Right hindlimb (tissue), 1 donor: ENCODE measurements around the gene AGAP1.
A peak's percentile ranks its signal among the peaks of the same experiment; 100 is the strongest.

ENCODE experiments used
- DNase-seq: peaks from one replicate; pipeline ENCODE4 v3.0.0-alpha.2; 2018

The AGAP1 gene

DNA sequence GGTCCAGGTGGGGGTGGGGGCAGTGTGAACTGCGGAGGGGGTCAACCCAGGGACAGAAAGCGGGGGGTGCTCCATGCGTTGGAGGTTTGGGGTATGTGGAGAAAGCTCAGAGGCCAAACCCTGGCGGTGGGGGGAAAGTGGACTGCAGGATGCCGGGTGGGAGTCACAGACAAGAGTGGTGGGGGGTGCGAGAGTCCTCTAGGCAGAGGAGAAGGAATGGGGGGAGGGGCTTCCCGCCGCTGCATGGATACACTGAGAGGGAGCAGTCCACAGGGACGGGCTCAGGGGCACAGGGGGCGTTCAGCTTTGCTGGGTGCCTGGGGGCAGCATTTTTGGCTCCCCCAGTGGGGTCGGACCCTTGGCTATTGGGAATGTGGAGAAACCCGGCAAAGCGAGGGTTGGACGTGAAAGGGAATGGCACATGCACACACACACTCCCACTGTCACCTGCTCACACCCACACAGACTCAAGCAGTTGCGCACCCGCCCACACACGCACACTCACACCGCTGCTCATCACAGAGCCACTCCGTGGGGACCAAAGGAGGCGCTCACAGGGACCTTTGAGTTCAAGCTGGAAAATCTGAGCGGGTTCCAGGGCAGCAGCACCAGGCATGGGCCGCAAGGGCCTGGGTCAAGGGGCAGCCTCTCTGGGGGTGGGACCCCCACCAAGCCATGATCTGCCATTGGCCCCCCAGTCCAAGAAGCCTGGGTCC, 666.7 kb downstream of the AGAP1 start:
- no peak for DNase-seq

DNA sequence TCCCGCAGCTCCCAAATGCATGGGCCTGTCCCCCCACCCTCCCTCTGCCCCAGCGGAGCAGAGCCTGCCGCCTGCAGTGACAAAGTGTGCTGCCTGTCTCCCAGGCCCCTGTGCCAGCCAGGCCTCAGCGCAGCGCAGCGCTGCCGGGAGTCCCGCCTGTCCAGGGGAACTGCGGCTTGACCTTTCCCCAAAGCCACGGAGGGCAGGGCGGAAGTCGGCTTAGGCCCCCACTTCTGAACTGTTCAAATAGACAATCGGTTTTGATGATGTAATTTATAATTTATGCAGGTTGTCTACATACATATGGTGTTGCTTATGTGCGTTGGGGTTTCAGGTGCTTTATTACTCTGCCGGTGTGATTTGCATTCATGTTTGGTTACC, 667.2 kb downstream of the AGAP1 start:
- peak; percentile 13 for DNase-seq

DNA sequence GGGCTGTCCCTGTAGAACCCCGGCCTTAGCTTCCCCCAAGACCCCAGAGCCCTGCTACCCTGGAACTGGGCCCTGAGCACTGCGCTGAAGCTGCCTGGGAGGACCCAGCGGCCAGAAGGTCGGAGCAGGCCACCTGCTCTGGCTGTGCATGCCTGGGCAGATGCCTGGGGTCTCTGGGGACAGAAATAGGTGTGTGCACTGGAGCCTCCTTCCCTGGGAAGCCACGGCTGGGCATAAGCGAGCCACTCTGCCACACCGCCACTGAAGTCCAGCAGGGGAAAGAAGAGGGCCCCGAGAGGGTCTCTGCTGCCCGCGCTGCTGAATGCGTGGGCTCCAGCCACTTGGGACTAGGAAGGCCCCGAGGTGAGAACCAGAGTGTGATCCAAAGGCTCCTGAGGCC, 667.7 kb downstream of the AGAP1 start:
- DNase-seq = no peak

DNA sequence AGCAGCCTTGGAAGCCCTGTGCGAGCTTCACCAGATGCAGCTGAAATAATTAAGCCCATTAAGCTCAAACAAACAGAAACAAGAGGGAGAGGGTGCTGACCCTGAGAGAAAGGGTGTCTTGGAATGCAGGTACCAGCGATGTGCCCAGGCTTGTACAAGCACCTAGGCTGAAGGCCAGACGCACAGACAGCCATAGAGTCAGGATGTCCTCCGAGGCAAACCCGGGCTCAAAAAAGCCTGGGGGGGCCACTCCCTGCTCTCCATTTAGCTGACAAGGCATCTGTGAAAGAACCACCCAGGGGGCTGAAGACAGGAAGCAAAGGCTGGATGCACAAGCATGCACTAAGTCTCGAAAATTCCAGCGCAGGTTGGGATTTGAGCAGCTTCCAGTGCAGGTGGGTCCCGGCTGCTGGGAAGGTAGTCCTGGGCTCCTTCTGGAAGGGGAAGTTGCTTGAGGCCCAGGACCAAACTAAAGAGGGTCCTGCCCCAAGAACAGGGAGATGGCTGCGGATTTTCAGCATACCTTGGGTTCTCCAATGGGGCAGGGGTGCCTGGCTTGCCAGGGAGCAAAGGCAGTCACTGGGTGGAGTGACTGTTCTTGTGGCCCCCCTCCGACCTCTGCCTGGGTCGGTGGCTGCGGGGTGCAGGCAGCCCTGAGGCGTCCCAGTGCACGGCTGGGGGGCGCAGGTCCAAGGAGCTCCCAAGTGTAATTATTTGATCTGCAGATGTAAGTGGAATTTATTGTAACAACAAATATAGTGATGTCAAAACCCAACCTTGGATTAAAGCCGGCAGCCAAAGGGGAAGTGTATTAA, 668.4 kb downstream of the AGAP1 start:
- no peak for DNase-seq

DNA sequence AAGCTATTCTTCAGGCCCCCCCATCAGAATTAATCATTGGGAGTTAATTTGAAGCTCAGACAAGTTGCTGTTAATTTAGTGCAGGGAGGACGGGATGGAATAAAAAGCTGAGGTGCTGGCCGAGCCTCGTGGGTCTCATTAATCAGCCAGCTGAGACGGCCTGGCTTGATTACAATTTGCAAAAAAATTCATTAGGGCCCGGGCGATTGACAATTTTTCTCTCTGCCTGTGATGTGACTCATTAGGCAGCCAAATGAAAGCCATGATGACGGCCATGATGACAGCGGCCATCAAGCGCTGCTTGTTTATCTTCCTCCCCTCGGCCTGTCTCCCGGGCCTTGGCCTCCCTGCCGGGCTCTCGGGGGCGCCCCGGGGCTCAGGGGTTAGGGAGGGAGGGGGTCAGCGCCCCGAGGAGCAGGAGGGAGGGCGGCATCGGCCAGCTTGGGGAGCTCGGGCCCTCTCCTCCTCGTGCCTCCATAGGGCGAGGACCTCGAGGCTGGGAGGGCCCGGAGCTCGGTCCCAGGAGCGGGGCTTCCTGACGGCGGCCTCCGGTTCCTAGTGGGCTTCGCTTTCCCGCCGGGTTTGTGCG, 669.1 kb downstream of the AGAP1 start:
- DNase-seq = no peak

DNA sequence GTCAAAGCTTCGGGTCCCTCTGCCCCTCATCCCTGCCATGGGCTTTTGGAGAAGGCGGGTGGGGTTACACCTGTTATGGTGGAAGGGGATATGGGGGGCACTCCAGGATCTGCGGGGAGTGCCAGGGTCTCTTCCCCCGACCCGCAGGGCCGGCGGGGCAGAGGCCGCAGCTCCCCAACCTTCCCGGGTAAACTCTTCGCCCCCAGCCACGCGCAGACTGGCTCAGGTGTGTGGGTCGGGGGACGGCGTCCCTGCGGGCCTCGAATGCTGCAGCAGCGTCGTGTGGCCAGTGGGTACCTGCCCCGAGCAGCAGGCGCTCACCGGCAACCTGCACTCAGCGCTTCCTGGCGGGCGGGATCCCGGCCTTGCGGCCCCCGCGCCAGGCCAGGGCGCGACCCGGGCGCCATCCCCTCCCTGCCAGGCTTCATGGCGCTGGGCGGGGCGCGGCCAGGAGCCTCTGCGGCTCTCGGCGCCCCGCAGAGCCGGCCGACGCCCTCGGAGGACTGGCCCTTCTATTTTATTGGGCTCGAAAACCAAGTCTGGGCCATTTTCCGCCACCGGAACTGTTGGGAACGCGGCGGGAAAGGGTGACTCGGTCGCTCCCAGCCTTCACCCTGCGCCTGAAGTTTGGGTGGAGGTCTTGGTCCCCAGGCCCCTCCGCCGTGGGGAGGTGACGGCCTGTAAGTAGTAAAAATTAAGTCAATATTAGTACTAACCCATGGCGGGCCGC, 669.8 kb downstream of the AGAP1 start:
- DNase-seq = no peak

DNA sequence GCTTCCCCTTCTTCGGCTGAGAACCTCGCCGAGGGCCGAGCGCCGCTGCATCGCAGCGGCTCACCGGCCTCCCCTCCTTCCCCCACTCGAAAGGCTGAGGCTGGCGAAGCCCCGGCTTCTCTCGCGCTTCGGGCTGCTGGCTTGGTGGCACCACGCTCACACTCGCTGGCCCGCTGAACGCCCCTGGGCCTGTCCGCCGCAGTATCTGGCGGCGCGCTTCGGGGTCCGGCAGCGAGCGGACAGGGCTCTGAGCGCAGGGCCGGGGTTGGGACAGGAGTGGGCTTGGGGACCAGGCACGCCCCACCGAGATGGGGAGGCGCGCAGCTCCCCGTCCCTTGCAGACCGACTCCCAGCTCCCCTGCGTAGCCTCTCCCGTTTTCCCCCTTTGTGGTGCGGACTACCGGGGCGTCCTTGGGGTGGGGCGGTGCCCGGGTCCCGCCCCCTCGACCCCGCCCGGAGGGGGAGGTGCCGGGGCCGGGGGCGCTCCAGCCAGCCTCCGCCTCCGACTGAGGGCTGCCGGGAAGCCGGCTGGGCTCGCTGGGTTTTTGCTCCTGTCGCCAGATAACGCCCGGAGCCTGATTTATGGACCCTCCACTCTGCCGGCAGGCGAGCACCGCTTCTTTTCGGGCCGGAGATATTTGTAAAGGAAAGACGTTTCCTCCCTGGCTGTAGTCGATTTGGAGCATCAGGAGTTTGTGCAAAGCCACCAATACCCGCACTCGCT, 670.5 kb downstream of the AGAP1 start:
- DNase-seq = no peak

DNA sequence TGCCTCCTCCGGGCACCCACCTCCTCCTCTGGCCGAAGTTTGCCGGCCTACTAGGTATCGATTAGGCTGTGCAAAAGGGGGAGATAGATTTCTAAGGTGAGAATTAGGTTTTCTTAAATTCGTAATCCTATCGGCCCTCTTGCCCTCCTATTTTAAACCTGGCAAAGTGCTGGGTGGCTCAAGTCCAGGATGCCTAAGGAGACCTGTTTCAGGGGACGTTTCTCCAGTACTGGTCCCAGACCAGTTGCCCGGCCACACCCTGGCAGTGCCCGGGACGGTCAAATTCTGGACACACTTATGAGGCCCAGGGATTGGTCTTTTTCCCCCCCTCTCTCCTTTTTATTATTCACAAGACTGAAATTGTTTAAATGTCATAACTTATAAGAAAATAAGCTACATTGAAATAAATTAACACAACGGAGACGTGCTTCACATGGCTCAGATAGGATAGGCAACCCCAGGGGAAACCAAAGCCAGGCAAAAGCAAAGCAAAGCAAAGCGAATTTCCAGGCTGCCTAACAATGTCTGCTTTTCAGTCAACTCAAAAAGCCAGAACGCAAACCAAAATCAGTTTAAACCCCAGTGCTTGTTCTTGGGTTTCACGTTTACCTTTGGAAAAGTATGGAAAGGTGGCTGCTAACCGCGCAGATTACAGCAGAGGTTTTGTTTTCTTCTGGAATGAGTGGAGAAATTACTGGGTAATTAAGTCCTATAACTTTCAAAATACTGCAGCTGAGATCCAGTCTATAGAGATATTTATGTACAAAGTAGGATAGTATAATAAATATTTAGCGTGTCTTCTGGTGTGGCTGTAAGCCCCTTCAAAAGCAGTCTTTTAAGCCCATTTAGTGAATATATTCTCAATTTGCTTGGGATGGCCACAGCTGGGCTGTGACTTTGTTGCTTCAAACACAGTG, 671.3 kb downstream of the AGAP1 start:
- no peak for DNase-seq

DNA sequence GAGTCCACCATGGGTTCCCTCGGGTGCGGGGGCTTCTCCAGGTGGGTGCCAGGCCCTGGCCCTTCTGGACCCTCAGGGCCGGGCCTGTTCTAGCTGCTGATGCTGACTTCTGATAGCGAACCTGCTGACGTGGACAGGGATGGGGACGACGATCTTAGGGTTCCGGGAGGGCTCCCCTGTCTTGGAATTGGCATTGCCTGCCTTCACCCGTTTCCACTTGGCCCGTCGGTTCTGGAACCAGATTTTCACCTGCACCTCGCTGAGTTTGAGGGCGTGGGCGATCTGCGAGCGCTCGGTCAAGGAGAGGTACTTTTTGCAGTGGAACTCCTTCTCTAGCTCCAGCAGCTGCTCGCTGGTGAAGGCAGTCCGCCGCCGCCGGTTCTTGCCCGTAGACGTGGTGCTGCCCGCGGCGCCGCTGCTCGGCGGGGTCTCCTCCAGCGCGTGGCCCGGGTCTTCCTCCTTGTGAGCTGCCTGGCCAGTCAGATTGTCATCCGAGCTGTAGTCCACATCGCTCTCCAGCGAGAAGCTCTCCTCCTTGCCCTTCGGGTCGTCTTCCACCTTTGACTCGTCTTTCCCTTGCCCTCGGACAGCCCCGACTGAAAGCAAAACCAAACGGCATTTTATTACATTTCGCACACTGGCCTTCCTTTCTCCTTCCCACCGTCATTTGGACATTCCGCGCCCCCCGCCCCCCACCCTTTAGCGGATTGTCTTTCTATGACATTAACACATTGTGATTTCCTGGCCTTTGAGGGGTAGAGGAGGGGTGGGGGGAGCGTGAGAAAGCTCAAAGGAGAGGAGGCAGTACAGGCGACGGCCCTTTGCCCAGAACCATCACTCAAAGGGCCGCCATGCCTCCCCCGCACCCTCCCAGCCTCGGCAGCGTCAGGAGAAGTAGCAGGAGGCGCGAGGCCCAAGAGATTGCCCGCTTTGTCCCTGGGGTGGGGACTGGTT, 672.3 kb downstream of the AGAP1 start:
- no peak for DNase-seq

DNA sequence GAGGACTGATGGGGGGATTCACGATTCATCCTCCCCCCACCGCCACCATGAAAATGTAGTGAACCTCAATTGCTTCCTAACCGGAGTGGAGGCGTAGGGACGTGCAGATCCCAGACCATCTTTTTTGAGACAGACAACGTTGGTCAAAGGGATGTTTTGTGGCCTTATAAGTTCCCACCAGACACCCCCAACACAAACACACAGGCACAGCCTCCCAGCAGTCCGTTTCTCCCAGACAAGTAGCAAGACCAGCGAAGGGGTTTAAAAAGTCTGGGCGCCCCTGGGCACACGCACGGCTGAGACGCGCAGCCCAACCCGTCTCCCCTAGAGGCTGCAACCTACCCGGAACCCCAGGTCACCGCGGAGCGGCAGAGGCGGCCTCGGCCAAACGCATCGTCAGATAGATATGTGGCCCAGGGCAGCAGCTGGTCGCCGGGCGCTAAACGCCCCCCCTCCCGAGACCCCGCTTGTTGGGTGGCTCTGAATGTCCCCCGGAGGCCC, 673.0 kb downstream of the AGAP1 start:
- no peak for DNase-seq

DNA sequence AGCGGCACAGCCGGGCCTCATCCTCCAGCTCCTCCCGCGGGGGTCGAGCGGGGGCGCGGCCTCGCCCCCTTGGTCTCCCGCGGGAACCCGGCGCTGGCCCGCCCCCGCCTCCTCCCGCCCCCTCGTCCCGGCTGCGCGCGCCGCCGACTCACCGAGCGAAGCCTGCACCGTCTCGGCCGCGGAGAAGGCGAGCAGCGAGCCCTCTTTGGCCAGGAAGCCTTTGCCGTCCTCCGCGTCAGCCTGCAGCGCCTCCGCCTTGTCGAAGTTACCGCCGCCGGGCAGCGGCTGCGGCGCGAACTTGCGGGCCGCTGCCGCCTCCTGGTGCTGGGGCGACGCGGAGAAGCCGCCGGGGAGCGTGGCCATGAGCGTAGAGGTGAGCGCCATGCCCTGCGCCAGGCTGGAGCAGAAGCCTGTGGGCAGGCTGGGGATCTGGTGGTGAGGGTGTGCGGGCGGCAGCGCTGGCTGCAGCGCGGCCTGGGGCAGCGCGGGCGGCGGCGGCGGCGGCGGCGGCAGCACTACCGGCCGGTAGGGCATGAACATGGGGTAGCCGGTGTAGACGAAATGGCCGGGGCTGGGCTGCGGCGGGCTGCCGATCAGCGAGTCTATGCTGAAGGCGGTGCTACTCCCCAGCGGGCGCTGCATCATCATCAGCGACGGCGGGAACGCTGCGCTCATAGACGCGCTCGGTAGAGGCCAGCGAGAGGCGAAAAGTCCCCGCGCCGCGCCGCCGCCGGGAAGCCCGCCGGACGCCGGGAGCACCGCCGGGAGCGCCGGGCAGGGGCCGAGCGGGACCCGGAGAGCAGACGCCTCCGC, 673.7 kb downstream of the AGAP1 start:
- DNase-seq = no peak

DNA sequence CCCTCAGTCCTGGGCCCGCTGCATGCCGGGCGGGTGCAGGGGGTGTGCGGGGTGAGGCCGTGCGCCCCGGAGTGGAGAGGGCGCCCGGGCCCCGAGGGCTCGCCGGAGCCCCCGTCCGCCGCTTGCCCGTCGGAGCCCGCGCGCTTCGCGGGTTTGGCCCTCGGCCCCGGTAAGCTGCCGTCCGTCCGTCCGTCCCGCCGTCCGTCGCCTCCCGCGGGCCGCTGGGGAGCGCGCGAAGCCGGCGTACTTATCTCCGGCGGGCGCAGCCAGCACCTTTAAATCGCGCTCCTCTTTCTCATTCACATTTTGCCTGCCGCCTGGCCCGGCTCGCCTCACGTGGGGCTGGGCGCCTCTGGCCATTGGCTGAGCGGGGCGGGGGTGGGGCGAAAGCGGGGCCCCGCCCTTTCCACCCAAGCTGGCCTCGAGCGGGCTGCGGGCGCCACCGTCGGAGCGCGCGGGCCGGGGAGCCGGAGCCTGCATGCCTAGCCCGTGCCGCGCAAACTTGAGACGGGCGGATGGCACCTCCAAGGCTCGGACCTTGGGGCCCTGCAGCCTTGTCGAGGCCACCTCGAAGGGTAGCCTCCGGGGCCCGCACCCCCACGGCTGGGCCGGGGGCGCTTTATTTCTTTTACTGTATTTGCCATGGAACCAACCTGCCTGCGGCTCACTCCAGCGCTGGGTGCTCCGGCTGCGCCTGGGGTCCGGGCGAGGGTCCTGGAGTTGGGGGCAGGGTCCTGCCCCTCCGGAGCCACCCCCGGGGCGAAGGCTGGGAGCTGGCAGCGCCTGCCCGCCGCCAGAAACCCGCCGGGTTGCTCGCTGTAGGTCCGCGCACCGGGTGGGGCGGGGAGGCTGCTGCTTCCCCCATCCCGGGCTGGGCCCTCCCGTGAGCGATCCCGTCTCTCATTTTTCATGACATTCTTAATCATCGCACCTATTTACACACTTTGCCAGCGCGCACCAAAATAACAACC, 674.6 kb downstream of the AGAP1 start, which contains the start of gene GBX2:
GBX2 (minus strand) TSS at position 277 of the 971 bp plus-strand sequence. CDS start 415 bp downstream, outside the sequence.
- DNase-seq = peak; percentile 80

DNA sequence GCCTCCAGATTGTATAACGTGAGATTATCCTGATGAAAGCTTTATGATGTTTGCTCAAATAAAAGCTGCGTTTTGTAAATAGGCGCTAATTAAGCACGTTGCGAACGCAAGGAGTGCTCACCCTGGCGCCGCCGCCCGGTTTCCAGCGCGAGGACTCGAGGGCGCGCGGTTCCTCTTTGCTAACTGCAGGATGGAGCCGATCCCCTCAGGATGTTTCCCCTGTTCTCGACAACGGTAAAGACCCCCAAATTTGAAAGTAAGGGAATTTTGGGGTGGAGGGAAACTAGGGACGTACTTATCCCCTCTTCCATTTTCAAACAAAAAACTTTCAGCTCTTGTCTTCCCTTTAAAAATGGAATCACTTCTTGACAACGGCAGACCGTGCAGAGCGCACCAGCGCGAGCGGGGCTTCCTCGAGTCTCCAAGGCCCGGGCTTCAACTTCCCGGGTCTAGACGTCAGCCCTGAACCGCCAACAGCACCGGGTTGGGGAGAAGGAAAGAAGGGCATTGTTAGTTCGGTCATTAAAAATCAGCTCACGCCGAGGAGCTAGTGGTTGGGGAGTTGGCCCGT, 675.4 kb downstream of the AGAP1 start:
- DNase-seq = no peak

DNA sequence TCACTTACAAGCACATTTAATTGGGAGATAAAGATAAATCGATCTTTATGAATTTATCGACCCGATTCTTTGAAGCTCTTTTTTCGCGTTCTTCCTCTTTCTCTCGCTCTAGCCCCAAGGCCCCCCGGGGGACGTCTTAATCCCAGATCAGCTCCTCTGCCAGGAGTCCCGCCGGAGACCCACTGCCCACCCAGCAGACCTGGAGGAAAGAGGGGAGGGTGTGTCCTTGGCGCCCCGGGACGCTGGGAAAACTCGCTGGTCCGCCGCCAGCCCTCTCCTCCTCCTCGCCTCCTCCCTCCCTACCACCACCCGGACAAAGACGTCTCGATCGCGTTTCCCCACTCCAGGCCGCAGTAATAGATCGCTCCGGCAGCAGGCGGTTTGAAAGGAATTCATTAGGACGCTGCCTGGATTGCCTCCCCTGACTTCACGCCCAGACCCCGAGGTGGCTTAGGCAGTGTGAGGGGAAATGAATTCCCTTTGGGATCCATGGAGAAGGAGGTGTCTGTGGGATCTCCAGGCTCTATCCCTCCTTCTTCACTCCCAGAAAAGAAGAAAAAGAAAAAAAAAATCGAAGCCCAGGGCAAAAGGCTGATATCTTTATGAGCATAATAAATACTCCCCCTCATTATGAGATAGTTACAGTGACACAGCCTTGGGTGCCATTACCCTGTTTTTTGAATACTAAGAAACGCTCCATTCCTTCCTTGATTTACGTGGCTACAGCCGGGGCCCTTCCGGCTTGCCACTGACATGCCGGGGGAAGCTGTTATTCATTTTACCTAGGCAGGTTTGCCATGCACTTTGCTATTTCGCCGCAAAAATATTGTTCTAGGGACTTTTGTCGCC, 676.1 kb downstream of the AGAP1 start:
- DNase-seq = no peak

DNA sequence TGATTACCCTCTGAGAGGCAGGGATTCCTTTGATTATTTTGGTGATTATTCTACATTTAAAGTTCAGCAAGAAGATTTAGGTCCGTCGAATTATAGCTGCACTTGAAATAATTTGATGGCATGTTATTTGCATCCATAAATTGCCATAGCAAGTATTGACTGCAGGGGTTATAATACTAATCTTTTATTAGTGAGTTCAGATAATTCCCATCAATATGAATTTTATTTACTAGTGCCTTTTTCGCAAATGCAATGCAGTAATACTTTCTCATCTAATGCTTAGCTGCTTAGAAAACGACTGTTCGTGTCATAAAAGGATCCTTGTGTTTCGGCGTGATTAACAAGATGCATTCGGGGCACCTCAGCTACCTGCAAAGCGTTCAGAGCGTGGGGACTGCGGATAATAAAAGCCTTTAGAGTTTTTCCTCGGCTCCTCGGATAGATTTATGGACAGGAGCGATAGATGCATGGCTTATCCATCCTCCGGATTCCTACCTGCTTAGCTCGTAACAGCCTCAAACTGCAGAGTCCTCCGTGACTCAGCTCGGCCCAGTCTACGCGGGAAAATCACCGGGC, 676.8 kb downstream of the AGAP1 start:
- DNase-seq = no peak

DNA sequence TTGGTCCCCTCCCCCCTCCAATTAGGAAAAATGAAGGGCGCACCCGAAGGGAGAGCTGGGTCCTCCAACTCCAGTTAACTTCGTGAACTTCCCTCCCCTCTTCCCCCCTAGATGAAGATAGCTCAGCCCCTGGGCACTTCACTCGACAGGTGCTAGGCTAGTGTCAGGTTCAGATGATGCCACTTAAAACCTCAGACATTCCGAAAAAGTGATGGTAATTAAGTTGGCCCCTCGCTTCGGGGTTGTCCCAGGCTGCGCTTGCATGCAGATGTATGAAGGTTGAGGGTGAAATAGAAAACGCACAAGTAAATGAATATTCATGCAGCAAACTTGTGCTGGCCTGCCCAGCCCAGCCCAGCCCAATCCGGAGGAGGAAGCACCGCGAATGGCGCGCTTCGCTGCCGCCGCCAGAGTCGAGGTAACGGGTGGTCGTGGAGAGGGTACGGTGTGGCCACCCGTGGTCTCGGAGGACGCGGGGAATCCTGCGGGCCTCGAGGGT, 677.4 kb downstream of the AGAP1 start:
- no peak for DNase-seq
